Ovary (tissue), 9 donors: Measurements from ENCODE around the gene PEPD. TPM values are rescaled to one million over a fixed set of nuclear protein-coding genes. Genes with fewer than 3 reads are reported as not detected.

ENCODE experiments used
- DNase-seq, 5 donors: peaks; one replicate each; pipeline ENCODE4 v3.0.0-alpha.2; 2019 to 2020
- H3K27ac ChIP-seq, 2 donors: fragments of 200-600 bp; one replicate each; pipeline versions ENCODE4 v1.5.1 to v1.8.0; 2019 to 2022
- H3K27me3 ChIP-seq: fragments of 200-600 bp; one replicate; pipeline ENCODE4 v1.8.0; 2022
- H3K36me3 ChIP-seq: fragments of 200-600 bp; sonication (generic); one replicate; pipeline ENCODE4 v1.5.1; 2019
- H3K4me1 ChIP-seq: one replicate; pipeline ENCODE4 v1.8.1; 2013; ENCODE audit warnings: mild to moderate bottlenecking, moderate library complexity; ENCODE audit not compliant: insufficient read depth
- H3K4me3 ChIP-seq: fragments of 200-600 bp; sonication (generic); one replicate; pipeline ENCODE4 v1.5.1; 2017
- H3K9me3 ChIP-seq, 2 donors: fragments of 200-600 bp in 1 of 2; sonication (generic) in 1 of 2; one replicate each; pipeline versions ENCODE4 v1.5.1 to v1.8.1; 2013 to 2019; ENCODE audit warnings: mild to moderate bottlenecking in 1 of 2, moderate library complexity in 1 of 2
- CTCF ChIP-seq, 3 donors: fragments of 450-650 bp in 2 of 3; fragments of 200-600 bp in 1 of 3; IDR thresholded peaks; one replicate each; pipeline versions ENCODE4 v1.5.1 to v1.8.0; 2016 to 2022; ENCODE audit warnings: antibody characterized with exemption in 3 of 3, mild to moderate bottlenecking in 1 of 3
- EP300 ChIP-seq: sonication (generic); formaldehyde crosslinking; IDR thresholded peaks from one replicate; pipeline ENCODE4 v1.6.1; 2017; ENCODE audit warnings: antibody characterized with exemption
- POLR2A ChIP-seq: fragments of 450-650 bp; IDR thresholded peaks from one replicate; pipeline ENCODE4 v1.6.1; 2017; ENCODE audit warnings: antibody characterized with exemption, mild to moderate bottlenecking, moderate library complexity
- WGBS, 3 donors: extraction: QIAGEN DNeasy Blood & Tissue Kit in 1 of 3; methylation state at CpG; one replicate each; pipeline versions ENCODE4 v1.1.5 to v1.1.7; 2013 to 2017; 5-methylcytosine and 5-hydroxymethylcytosine counted together
- intact Hi-C, 4 donors: fragments of 100-400 bp; cut with DNase I; formaldehyde crosslinking; loops; one replicate each; pipeline versions ENCODE4 v1.11.0 to v1.15.1; 2022 to 2023
- polyA plus RNA-seq, 2 donors: library from polyadenylated mRNA; stranded (reverse); fragments of 200-250 nt in 1 of 2; fragments of 350-450 nt in 1 of 2; fragmentation: Illumina TruSeq in 1 of 2; extraction: RNeasy Lipid Tissue Mini Kit (QIAGEN cat#74804) in 1 of 2; gene quantifications; one replicate each; pipeline ENCODE4 v1.2.3, GENCODE V29; 2013 to 2014
- total RNA-seq, 7 donors: library from RNA; depleted of rRNA in 2 of 7; stranded (reverse); fragments of >200 nt in 2 of 7; fragmentation: NEBNext Ultra II Directional in 3 of 7; extraction: Animal tissue kit (Norgen Biotek cat#: 25700) in 3 of 7; gene quantifications; one replicate each; pipeline versions ENCODE4 v1.1.0 to v1.2.4, GENCODE V29; 2016 to 2023
- donor health status: DM: no; HTN: no; CAD: no; lungs with moderate emphysema.
- donor health status: DM: no; HTN: no; CAD: no.
- donor health status: Bipolar disorder and iron deficiency.
- donor health status: DM: yes; HTN: yes; CAD: no.
- donor health status: DM: no; HTN: no; CAD: no.
- donor health status: DM: yes; HTN: yes; CAD: no.

The PEPD gene
- total and polyA plus RNA-seq, 9 donors: 38.7 to 66.9 (median 58.9) TPM

DNA sequence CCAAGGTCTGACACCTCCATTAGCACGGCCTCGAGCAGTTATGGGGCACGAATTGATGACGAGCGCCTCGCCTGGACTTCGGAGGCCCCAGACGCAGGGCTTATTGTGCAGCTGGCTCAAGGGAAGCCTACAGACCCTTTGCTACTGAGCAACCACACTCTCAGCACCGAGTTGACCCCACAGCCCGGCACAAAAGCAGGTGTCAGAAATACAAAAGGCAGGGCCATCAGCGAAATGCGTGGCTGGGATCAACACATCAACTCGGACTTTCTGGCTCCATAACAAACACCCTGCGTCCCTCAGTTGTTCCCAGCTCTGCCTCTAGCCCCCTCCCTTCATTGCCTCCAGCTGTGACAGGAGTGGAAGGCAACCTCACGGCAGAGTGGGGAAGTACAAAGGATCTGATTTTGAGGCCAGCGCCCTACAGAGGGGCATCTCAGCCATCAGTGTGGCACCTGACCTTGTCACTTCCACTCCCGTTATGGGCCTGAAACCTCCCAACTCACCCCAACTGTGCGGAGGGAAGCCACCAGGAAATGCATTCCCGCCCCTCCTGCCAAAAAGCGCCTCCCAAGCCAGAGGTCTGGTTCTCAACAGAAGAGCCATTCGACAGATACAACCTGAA is 18.0 kb downstream of the PEPD start:
- no peaks in the 10 kb centered on the region for H3K36me3 ChIP-seq
- intact Hi-C loops: no loop called here
- H3K27me3 ChIP-seq: no peaks in the 10 kb centered on the region
- 85 to 89% (median 85%) methylated on average over 21 of the region's 21 CpGs for WGBS, 3 donors
- H3K4me3 ChIP-seq: no peak overlapping the region
- no peak for DNase-seq
- no peaks in the 10 kb centered on the region for H3K4me1 ChIP-seq
- TF ChIP-seq CTCF (IDR thresholded peaks at IDR 0.05) (no peak), POLR2A (no peak), EP300 (no peak)
- H3K9me3 ChIP-seq: no peaks in the 10 kb centered on the region
- H3K27ac ChIP-seq: no peak overlapping the region

GRCh38 chr19:33503030-33503429 is 18.6 kb downstream of the PEPD start:
- WGBS, 3 donors: 85 to 91% (median 89%) methylated on average over 6 of the region's 6 CpGs
- DNase-seq: no peak
- Histone ChIP-seq H3K36me3 (no peaks in the 10 kb centered on the region), H3K27ac (no peak overlapping the region), H3K4me1 (no peaks in the 10 kb centered on the region), H3K4me3 (no peak overlapping the region), H3K9me3 (no peaks in the 10 kb centered on the region), H3K27me3 (no peaks in the 10 kb centered on the region)
- TF ChIP-seq EP300 (no peak), CTCF (IDR thresholded peaks at IDR 0.05) (no peak), POLR2A (no peak)
- intact Hi-C loops: no loop called here

DNA sequence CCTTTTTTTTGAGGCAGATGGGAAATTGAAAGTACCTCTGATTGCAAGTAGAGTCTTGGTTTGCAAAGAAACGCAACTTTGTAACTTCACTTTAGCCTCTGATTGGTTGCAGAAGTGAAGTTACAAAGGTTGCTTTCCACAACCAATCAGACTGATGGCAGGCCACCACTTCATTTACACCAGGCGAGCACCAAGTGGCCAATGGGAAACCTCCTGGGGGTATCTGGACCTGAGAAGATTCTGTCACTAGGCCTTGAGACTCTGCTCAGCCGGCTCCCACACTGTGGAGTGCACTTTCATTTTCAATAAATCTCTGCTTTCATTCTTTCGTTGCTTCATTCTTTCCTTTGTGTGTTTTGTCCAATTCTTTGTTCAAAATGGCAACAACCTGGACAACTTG is 19.1 kb downstream of the PEPD start:
- no peak for DNase-seq
- Histone ChIP-seq H3K9me3 (no peaks in the 10 kb centered on the region), H3K4me3 (no peak overlapping the region), H3K27me3 (no peaks in the 10 kb centered on the region), H3K36me3 (no peaks in the 10 kb centered on the region), H3K4me1 (no peaks in the 10 kb centered on the region), H3K27ac (no peak overlapping the region)
- TF ChIP-seq CTCF (IDR thresholded peaks at IDR 0.05): no peak
- TF ChIP-seq EP300: no peak
- TF ChIP-seq POLR2A: no peak
- 78 to 82% (median 78%) methylated on average over 4 of the region's 4 CpGs for WGBS, 3 donors
- intact Hi-C loops: no loop called here

- intact Hi-C loops: no loop called here
- H3K36me3 ChIP-seq: no peaks in the 10 kb centered on the region
- H3K4me3 ChIP-seq: no peak overlapping the region
- WGBS, 3 donors: 89 to 94% (median 92%) methylated on average over 8 of the region's 8 CpGs
- TF ChIP-seq CTCF (IDR thresholded peaks at IDR 0.05): no peak
- no peak for TF ChIP-seq EP300
- TF ChIP-seq POLR2A: no peak
- no peak for DNase-seq
- H3K27ac ChIP-seq: no peak overlapping the region
- no peaks in the 10 kb centered on the region for H3K9me3 ChIP-seq
- no peaks in the 10 kb centered on the region for H3K27me3 ChIP-seq
- no peaks in the 10 kb centered on the region for H3K4me1 ChIP-seq
Measured at GRCh38 chr19:33501693-33502356, 19.8 kb downstream of the PEPD start.
